ENCODE data around the gene SNAPIN.

DNA sequence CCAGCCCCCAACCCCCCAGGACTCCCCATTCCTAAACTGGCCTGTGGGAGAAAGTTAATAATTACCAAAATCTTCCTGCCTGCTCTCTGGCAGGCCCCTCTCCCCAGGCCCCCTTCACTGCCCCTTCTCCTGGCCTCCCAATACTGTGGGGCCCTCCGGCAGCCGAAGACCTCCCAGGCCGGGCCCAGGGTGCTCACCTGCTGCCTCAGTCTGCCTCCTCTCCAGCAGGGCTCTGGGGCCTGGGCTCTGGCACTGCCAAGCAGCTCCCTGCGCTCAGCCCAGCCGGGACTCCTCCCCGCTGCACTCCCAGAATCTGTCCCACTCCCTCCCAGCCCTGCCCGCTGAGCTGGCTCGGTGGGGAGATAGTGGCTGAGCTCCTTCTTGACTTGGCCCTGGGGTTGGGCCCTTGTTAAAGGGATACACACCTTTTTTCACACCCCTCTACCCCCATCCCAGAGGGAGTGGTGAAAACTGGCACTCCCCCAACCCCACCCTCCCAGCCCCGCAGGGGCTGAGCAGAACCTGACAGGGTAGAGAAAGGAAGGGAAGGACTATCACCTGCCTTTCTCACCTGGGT lies 45.7 kb upstream of the SNAPIN start, which contains the start of gene S100A16:
- TF ChIP-seq, protein P1, sequence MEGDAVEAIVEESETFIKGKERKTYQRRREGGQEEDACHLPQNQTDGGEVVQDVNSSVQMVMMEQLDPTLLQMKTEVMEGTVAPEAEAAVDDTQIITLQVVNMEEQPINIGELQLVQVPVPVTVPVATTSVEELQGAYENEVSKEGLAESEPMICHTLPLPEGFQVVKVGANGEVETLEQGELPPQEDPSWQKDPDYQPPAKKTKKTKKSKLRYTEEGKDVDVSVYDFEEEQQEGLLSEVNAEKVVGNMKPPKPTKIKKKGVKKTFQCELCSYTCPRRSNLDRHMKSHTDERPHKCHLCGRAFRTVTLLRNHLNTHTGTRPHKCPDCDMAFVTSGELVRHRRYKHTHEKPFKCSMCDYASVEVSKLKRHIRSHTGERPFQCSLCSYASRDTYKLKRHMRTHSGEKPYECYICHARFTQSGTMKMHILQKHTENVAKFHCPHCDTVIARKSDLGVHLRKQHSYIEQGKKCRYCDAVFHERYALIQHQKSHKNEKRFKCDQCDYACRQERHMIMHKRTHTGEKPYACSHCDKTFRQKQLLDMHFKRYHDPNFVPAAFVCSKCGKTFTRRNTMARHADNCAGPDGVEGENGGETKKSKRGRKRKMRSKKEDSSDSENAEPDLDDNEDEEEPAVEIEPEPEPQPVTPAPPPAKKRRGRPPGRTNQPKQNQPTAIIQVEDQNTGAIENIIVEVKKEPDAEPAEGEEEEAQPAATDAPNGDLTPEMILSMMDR (IDR thresholded peaks at IDR 0.05; ENCODE audit: low read length), result no peak
- TF ChIP-seq EZH2 (IDR thresholded peaks at IDR 0.05; ENCODE audit: borderline replicate concordance, low read length), result no peak
